Heart left ventricle (tissue), 13 donors: Measurements from ENCODE around the gene SUN1.

Experiments
- CTCF ChIP-seq, 12 donors: fragments of 200-600 bp; sonication (generic) in 4 of 12; IDR thresholded peaks; one replicate each; pipeline versions ENCODE4 v1.5.0 to v1.8.0; 2018 to 2022; ENCODE audit warnings: antibody characterized with exemption in 12 of 12, mild to moderate bottlenecking in 5 of 12
- POLR2A ChIP-seq, 2 donors: fragments of 450-650 bp; IDR thresholded peaks; one replicate each; pipeline ENCODE4 v1.6.1; 2017; ENCODE audit warnings: antibody characterized with exemption in 2 of 2, mild to moderate bottlenecking in 2 of 2, moderate library complexity in 2 of 2
- donor health status: ischemic (EF 13 %, LVEDD 7.1; RV severe dilation, severe dysfunction).
- donor health status: DM: no; HTN: yes; CAD: no.
- donor health status: DM: no; HTN: no; CAD: no.
- donor health status: ischemic (EF 25% LVEDD 6.9; RV normal size, moderate dysfunction).
- donor health status: ischemic (EF 25% LVEDD 5.7; RV mildly dilated, moderate dysfunction).
- donor health status: ischemic (EF 35%, LVEDD 5.7; RV mildly dilated, moderate dysfunction).
- donor health status: nonischemic (EF 11% LVEDD 7.7; RV severe dilation, severe dysfunction).
- donor health status: DM: yes; HTN: yes; CAD: no.
- donor health status: PGD.
- donor health status: ischemic (EF 29% LVEDD 5.4; RV normal size, mild dysfunction).
- donor health status: nonischemic (EF 23%, LVEDD 6.1; RV moderate dilation, normal function).

GRCh38 chr7:854118-854775, 22.0 kb downstream of the SUN1 start:
- TF ChIP-seq CTCF (IDR thresholded peaks at IDR 0.05) (no peak), POLR2A (IDR thresholded peaks at IDR 0.05) (no peak)
